Measurements from ENCODE around the gene FUT2.
"Not testable (repeated sequence)": the region's sequence is repeated elsewhere in the genome, so short reads cannot be mapped to it uniquely, and the experiment has no call there.

The FUT2 gene

DNA sequence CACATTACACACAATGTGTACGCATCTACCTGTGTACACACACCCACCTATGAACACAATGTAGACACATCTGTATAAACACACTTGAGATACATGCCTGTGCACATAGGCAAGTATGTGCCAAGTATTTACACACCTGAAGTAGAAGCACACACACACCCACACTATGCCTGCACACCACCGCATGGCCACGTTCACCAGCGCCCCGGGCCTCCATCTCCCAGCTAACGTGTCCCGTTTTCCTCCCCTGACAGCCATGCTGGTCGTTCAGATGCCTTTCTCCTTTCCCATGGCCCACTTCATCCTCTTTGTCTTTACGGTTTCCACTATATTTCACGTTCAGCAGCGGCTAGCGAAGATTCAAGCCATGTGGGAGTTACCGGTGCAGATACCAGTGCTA is 6.9 kb downstream of the FUT2 start:
- no peak for DNase-seq (ENCODE audit: low read depth)

DNA sequence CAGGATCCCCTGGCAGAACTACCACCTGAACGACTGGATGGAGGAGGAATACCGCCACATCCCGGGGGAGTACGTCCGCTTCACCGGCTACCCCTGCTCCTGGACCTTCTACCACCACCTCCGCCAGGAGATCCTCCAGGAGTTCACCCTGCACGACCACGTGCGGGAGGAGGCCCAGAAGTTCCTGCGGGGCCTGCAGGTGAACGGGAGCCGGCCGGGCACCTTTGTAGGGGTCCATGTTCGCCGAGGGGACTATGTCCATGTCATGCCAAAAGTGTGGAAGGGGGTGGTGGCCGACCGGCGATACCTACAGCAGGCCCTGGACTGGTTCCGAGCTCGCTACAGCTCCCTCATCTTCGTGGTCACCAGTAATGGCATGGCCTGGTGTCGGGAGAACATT is 7.5 kb downstream of the FUT2 start:
- no peak for DNase-seq (ENCODE audit: low read depth)

DNA sequence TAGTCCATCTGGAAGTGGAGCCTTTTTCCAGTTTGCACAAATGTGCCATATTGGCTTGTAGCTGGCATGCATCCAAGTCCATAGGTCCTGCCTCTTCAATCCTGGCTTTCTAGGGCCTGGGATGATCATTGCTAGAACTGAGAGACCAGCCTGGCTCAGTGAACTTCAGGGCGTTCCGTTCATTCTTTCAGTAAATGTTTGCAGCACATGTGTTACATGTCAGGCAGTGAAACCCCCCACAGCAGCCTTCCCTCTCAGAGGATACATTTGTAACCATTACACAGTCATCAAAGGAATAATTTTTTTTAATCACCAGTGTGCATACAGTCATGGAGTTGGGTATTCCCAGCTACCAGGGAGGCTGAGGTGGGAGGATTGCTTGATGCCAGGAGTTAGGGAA is 9.7 kb downstream of the FUT2 start:
- no peak for DNase-seq (ENCODE audit: low read depth)

DNA sequence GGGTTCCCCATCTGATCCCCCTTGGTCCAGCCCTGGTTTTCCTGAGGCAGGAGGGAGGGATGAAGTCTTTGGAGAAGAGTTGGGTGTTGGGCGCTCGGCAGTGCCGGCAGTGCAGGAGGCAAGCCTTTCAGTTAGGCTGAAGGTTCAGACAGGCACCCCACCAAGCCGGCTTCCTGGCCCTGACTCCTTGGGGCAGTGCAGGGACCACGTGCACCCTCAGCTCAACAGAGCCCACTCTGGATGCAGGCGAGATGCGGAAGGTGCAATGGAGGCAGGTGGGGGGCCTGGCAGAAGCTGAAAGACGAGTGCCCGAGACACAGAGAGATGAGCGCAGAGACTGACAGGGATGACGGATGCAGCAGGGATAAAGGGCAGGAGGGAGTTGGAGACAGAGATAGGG is 12.7 kb downstream of the FUT2 start:
- no peak for DNase-seq (ENCODE audit: low read depth)

DNA sequence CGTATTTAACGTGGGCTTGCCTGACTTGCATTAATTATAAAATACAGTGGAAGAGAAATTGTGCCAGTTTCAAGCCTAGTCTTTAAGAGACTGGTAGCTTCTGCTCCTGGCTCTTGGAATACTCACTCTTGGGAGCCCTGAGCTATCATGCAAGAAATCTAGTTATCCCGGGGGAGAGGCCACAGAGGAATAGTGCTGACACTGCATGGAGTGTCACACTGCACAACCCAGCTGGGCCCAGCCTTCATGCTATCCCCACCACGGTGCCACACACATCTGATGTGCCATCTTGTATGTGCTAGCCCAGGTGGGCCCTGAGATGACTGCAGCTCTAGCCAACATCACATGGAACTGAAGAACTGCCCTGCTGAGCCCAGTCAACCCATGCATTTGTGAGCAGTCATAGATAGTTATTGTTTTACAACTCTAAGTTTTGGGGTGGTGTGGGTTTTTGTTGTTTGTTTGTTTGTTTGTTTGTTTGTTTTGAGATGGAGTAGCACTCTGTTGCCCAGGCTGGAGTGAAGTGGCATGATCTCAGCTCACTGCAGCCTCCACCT is 15.4 kb downstream of the FUT2 start:
- no peak for DNase-seq (ENCODE audit: low read depth)

DNA sequence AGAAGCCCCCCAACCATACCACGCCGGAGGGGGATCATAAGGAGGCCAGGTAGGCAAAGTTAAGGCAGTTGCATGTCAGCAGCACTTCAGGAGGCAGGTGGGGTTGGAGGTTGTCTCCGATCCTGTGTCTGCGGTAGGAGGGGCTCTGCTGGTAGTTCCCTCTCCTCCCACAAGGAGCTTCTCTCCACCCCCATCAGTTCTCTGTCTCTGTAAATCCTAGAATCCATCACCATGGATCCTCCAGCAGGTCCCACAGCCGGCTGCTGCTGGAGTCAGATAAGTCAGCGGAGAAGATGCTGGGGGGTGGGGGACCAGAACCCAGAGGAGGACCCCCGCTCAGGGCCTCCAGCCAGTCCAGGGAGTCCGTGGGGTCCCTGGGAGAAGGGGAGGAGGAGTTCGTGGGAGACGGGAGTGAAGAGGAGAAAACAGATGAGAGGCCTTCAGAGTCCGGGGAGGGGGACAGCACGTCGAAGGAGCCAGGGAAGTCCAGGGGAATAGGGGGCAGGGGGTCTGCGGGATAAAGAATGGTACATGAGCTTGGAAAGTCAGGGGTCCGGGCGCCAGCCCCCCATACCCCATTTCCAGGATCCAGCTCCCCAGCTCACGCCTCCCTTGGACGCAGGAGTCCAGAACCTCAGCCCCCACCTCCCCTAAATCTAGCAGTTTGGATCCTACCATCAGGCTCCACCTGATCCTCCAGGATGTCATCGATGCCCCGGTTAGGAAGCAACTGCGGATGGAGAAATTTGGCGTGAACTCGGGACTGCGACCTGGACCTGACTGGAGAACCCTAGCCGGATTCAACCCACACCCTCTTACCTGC is 17.5 kb downstream of the FUT2 start:
- DNase-seq (ENCODE audit: low read depth) = no peak

DNA sequence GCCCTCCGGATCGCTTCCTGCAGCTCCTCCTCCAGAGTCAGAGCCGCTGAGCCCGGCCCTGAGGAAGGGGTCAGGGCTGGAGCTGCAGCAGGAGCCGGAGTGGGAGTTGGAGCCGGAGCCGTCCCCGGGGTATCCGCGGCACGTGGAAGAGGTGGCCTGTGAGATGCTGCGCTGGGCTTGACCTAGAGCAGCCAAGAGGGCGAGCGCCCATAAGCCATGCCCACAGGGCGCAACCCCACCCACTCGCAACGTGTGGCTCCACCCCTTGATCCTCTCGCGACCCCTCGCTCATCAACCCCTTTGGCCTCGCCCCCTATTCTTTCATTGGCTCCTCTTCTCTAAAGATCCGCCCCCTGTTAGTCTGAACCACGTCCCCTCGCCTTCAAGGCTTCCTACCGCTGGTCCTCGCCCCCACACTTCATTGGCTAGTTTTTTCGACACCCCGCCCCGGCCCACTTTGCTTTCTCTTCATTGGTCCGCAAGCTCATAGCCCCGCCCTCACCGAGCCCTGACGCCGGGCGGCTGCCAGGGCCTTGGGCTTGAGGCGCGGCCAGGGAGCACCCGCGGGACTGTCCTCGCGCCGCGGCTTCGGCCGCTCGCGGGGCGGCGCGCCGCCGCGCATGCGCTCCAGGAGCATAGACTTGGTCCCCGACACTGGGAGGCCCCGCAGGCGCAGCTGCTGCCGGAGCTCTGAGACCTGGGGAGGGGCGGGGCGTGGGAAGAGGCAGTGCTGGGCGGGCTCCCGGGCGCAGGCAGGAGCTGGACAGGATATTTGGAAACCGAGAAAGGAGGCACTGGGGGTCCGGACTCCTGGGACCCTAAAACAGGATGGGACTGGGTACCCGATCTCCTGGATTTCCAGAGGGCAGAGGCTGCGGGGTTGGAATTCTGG is 18.3 kb downstream of the FUT2 start:
- peak; percentile 100 for DNase-seq (ENCODE audit: low read depth)

DNA sequence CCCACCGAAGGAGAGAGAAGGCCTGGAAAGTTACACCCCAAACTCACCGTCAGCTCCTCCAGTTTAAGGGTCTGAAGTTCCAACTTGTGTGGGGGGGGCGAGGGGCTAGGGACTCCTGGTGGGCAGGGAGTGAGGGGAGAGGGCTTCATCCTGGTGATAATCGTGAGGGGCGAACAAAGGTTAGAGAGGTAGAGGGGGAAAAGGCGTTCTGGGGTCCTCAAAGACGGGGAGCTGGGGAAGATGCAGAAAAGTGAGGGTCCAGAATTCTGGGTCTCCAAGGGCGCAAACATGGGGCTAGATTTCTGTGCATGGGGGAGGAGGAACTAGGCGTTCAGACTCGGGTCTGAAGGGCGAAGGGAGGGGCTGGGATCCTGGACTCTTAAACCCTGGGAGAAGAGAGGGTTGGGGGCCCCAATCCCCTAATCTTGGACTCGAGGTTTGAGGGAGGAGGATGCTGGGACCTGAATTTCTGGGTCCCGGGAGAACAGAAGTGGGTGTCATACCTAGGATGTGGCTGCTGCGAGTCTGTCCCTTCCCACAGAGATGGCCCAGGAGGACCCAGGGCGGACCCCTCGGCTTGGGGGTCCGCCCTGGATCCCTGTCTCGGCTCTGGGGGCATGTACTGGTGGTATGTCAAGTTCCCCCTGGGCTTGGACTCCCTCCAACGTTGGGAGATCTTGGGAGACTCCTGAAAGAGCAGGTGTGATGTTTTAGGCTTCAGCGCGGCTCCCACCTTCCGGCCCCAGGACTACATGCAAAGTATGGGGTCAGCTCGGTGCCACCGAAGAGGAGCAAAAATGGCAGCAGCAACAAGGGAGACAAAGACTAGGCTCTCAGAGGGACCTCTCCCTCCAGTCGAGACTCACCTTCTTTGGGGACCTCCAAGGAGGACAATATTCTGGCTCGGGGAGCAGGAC is 19.2 kb downstream of the FUT2 start:
- DNase-seq (ENCODE audit: low read depth) = no peak

DNA sequence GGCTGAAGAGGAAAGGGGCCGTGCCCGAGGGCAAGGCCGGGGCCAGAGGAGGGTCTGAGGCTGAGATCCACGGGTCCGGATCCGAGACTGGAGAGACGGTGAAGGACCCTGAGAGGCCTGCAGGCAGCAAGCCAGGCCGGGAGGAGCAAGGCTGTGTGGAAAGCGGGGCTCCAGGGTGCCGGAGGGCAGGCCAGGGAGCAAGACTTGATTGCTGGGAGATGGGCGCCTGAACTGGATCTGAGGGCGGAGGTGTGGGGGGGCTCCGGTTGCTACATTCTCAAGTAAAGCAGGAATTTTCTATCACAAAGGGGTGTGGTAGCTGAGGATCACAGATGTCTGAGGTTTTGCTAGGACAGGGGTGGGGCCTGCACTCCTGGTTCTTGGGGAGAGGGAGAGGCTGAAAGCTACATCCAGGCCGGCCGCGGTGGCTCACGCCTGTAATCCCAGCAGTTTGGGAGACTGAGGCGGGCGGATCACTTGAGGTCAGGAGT is 20.0 kb downstream of the FUT2 start:
- DNase-seq (ENCODE audit: low read depth) = no peak

DNA sequence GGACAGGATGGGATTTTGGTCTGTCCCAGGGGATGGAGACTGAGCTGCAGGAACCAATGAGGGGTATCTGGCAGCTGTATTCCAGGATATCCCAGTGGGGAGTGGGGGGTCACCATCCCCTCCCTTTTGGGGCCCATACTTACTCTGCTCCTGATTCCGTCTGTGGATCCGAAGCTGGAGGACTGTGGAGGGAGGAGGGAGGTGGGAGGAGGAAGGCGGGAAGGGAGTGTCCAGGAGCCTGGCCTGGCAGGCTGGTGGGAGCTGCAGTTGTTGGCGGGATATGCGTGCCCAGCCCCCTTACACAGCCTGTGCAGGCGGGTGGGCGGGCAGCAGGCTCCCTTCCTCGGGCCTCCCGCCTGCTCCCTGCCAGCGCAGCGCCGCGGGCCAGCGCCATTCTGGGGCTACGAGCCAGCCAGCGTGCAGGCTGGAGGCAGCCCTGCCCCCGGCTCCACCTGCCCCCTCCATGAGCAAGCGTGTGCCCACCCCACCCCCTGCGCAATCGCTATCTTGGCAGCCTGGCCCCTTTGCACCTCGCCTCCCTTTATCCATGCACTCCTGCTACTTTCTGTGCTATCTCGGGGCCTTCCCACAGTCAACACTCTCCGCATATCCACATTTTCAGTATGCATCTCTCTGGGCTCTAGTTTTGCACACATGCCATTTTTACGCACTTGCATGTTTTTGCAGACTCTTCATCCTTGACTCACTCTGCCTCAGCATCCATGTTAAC is 21.0 kb downstream of the FUT2 start:
- no peak for DNase-seq (ENCODE audit: low read depth)

DNA sequence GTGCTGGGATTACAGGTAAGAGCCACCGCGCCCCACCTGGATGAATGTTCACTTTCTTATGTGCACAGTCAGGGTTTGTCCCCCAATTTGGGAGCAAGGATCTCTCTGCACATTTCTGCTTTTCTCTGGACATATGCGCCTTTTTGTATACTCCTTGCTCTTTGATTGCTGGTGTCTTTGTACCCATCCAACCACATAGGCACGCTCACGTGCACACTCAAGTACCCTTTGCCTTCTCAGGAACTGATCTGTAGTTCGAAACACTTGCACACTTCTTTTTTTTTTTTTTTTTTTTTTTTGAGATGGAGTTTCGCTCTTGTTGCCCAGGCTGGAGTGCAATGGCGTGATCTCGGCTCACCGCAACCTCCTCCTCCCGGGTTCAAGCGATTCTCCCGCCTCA is 22.3 kb downstream of the FUT2 start:
- DNase-seq (ENCODE audit: low read depth) = not testable (repeated sequence)

DNA sequence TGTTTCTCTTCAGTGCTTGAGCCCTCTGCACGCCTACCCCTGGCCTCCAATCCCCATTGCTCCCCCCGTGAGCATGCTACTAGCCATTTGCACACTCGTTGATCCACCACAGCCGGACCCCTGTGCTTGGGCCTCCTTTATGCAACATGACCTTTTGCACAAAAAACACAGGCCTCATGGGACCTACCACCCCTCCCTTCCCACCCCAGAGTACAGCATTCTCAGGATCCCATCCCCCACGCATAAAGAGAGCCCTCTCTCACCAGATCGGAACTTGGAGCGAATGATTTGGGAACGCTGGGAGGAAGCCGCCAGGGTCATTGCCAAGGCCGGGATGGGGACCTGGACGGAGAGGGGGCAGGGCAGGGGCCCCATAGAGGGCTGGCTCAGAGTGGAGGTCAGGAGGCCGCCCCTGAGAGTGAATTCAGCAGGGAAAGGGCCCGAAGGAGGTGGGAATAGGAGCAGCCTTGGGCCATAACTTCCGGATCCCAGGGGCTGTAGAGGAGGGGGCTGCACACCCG is 23.0 kb downstream of the FUT2 start:
- no peak for DNase-seq (ENCODE audit: low read depth)

DNA sequence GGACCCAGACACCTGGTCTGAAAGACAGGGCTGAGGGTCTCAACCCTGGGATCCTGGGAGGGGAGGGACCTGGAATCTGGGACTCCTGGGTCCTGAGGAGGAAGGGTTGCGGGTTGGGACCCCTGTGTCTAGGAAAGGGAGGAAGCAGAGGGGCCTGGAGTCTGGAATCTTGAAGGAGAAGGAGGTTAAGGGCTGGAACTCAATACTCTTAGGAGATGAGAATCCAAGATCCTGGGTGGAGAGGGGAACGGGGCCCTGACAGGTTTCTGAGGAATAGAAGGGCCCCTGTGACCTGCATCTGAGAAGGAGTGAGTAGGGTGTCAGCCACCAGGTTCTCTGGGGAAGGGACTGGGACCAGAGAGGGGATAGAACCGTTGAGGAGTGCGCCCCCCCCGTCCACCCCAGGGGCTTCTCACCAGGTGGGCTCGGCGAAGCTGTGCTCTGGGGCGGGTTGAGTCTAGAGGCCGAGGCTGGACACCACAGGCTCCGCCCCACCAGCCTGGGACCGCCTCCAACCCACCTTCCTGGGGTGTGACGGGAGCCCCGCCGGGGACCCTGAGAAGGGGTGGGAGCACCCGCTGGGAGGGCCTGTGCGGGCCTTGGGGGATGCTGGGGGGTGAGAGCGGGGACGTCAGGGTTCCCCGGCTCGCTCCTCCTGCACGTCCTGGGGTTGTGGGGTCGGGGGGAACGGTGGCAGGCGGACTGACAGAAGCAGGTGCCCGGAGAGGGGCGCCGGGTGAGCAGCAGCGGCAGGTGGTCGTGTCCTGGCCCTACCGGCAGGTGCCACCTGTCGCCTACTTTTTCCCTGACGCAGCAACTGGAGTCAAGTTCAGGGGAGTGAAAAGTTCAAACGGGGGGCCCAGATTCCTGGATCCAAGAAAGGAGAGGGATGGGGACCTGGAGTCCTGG is 23.7 kb downstream of the FUT2 start, which contains the start of gene MAMSTR:
MAMSTR (minus strand) TSS at position 463 of the 909 bp plus-strand sequence. CDS start 694 bp downstream, outside the sequence.
- no peak for DNase-seq (ENCODE audit: low read depth)

DNA sequence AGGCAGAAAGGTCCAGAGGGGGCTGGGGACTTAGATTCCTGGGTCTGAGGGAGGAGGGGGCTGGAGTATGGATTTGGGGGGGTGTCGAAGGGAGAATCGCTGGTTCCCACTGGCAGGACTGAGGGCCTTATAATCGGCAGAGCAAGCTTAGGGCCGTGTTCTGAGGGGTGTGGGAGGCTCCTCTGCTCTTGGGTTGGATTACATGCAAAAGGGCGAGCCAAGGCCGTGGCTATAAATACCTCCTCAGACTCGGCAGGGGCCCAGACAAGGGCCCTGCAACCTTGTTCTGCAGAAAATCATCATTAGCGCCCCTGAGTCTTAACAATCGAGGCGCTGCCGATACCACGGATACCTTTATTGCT is 24.5 kb downstream of the FUT2 start:
- DNase-seq (ENCODE audit: low read depth) = no peak

DNA sequence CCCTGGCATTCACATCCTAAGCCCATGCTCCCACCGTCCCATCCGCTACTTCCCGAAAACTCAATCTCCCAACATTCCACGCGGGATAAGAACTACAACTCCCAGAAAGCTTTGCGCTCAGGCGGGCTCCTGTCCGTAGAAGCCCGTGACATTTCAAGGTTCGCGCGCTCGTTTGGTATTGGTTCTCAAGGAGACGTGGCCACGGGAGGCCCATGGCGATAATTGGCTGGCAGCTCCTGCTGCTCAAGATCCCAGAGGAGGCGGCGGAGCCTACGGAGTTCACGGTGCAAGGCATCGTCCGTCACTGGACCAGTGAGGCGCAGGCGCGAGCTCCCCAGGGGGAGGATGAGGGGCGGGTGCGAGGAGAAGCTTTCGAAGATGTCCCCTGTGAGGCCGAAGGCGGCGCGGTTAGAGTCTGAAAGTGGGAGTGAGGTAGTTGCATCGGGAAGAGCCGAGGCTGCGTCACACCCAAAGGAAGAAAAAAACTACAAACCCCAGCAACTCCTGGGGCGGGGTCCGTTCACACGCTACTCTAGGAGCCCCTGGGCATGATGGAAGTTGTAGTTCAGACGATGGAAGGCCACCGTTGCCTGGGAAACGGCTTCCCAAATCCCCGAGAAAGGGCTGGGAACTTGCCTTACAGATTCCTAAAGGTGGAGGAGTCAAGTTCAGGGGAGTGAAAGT is 25.0 kb downstream of the FUT2 start:
- peak; percentile 87 for DNase-seq (ENCODE audit: low read depth)

DNA sequence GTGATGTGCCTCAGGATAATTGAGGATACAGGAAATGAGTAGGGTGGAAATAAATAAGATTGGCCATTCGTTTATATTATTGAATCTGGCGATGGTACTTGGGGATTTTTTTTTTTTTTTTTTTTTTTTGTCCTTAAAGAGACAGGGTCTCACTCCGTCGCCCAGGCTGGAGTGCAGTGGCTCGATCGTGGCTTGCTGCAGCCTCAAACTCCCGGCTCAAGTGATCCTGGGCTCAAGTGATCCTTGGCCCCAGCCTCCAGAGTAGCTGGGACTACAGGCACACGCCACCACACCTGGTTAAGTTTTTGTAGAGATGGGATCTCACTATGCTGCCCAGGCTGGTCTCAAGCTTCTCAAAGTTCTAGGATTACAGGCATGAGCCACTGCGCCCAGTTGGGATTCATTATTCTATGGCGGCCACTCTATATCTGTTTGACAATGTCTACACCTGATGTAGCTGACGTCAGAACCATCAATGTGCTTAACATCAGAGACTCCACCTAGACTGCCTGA is 26.5 kb downstream of the FUT2 start:
- DNase-seq (ENCODE audit: low read depth) = no peak

DNA sequence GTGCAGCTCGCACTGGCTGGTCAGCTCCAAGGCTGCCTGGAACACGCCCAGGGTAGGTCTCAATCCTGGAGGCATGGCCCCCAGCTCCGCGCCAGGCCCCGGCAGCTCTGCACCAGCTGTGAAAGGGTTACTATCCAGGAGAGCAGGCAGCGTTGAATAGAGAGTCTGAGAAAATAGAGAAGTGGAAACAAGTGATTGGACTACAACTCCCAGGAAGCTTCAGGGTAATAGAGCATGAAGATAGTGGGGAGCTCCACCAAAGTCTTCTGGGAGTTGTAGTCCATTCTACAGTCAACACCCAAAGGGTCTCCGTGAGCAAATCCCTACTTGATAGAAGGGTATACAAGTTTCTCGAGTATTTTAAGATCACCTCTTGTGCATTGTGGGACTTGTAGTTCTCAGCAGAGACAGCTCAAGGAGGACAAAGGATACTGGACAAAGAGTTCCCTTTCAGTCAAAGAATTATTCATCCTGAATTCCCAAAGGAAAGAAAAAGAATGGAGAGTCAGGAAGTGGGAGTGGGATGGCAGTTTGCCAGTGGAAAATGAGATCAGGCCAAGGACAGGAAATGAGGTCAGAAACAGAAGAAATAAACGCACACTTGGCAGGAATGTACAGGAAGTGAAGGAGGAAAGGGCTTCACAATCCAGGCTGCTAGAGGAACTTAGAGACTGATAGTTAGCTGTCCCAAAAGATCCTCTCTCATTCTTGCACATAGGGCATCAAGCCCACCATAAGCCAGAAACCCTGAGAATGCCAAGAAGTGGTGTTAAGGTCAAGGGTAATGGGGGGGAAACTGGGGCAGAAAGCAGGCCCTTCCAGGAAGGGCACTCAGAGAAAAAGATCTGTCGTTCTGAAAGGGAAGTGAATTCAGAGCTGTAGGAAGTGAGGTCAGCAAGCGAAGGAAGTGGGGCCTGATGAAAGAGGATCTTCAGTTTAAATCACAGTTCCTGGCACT is 29.3 kb downstream of the FUT2 start:
- peak; percentile 93 for DNase-seq (ENCODE audit: low read depth)

DNA sequence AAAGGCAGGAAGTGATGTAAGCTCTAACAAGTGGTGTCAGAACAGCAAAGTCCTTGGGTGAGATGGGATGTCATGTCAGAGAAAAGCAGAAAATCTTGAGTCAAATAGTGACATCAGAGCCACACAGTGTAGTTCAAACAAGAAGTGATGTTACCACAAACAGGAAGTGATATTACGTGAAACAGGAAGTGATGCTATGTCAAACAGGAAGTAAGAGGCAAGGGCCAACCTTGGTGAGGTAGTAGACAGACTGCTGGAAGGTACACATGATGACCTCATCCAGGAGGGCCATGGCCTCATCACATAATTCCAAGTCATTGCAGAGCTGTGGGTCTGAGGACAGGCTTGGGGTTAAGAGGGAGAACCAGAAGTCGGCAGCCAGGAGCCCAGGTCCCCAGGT is 30.8 kb downstream of the FUT2 start:
- DNase-seq (ENCODE audit: low read depth) = no peak
